Measurements from ENCODE around the gene SLC6A9.
A peak's percentile ranks its signal among the peaks of the same experiment; 100 is the strongest.

Gene SLC6A9

GRCh38 chr1:44073528-44073927 is 42.3 kb upstream of the SLC6A9 start:
- no peak for TF ChIP-seq CTCF (IDR thresholded peaks at IDR 0.05; ENCODE audit: control insufficient read depth, insufficient read depth, low read depth, low read length, missing control alignments)
- no peak for DNase-seq (ENCODE audit: low read depth)
- H3K4me3 ChIP-seq (ENCODE audit: control insufficient read depth, low read depth, low read length): no peak overlapping the region

- no peak for TF ChIP-seq CTCF (IDR thresholded peaks at IDR 0.05; ENCODE audit: control insufficient read depth, insufficient read depth, low read depth, low read length, missing control alignments)
- no peak overlapping the region for H3K4me3 ChIP-seq (ENCODE audit: control insufficient read depth, low read depth, low read length)
- no peak for DNase-seq (ENCODE audit: low read depth)
Observed at GRCh38 chr1:44072821-44073220, 41.6 kb upstream of the SLC6A9 start.

- TF ChIP-seq CTCF (IDR thresholded peaks at IDR 0.05; ENCODE audit: control insufficient read depth, insufficient read depth, low read depth, low read length, missing control alignments): no peak
- peak; percentile 82 for DNase-seq (ENCODE audit: low read depth)
- H3K4me3 ChIP-seq (ENCODE audit: control insufficient read depth, low read depth, low read length): no peak overlapping the region
Observed at GRCh38 chr1:44072204-44072603, 40.9 kb upstream of the SLC6A9 start.

- no peak overlapping the region for H3K4me3 ChIP-seq (ENCODE audit: control insufficient read depth, low read depth, low read length)
- no peak for DNase-seq (ENCODE audit: low read depth)
- TF ChIP-seq CTCF (IDR thresholded peaks at IDR 0.05; ENCODE audit: control insufficient read depth, insufficient read depth, low read depth, low read length, missing control alignments): no peak
Observed at GRCh38 chr1:44071461-44071860, 40.2 kb upstream of the SLC6A9 start.

- TF ChIP-seq CTCF (IDR thresholded peaks at IDR 0.05; ENCODE audit: control insufficient read depth, insufficient read depth, low read depth, low read length, missing control alignments): no peak
- no peak overlapping the region for H3K4me3 ChIP-seq (ENCODE audit: control insufficient read depth, low read depth, low read length)
- no peak for DNase-seq (ENCODE audit: low read depth)
Observed at GRCh38 chr1:44068442-44068921, 37.2 kb upstream of the SLC6A9 start.

GRCh38 chr1:44067266-44068250 is 36.3 kb upstream of the SLC6A9 start:
- DNase-seq (ENCODE audit: low read depth): no peak
- no peak for TF ChIP-seq CTCF (IDR thresholded peaks at IDR 0.05; ENCODE audit: control insufficient read depth, insufficient read depth, low read depth, low read length, missing control alignments)
- H3K4me3 ChIP-seq (ENCODE audit: control insufficient read depth, low read depth, low read length): no peak overlapping the region

All from AG09309 (cell line).